ENCODE results near the gene FNDC3B.

Gene FNDC3B

DNA sequence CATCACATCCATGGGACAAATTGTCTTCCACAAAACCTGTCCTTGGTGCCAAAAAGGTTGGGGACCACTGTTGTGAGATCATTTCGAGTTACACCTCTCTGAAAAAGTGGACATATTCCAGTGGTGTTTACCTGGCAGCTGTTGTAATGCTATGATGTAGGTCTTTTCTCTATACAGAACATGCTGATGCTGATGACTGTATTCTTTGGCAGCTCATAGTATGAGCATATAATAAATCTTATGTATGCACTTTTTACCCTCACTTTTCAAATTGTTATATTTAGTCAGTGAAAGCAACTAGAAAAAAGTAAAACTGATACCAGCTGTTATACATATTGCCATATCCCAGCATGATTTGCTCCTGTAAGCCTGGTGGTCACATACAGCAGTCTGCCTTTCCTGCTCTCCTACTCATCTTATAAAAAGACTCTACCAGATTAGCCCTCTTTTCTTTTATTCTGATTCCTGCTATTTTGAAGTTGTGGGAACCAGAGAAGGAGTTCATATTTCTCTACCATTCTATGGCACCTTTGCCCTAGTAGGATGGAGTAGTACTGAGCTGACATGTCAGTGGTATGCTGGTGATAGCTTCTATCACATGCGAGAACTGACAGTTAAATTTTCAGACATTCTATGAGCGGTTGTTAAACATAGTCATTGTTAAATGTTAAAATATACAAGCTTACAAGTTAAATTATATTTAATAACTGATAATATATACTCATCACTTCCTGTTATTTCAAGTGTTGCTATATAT, 128.7 kb downstream of the FNDC3B start:
- DNase-seq (ENCODE audit: low read depth in 2 of 2): no peak

- DNase-seq (ENCODE audit: low read depth in 2 of 2): no peak
Measured at GRCh38 chr3:172170073-172170709, 130.8 kb downstream of the FNDC3B start.

DNA sequence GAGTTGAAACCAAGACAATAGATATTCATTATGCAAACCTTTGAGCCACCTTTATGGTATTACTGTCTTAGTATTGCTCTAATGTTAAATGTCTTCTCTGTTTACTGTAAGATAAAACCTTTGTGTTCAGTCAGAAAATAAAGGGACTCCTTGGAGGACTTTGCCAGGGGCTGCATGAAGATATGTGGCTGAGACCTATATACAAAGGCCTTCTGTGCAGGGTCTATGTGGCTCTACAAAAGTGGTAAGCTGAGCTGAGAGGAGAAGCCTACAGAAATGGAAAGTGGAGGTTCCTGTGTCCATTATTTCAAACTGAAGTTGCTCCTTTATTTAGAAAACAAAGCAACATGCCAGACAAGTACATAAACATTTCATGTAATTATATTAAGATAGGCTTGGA, 131.5 kb downstream of the FNDC3B start:
- no peak for DNase-seq (ENCODE audit: low read depth in 2 of 2)

GRCh38 chr3:172171396-172172075, 132.2 kb downstream of the FNDC3B start:
- no peak for DNase-seq (ENCODE audit: low read depth in 2 of 2)

DNA sequence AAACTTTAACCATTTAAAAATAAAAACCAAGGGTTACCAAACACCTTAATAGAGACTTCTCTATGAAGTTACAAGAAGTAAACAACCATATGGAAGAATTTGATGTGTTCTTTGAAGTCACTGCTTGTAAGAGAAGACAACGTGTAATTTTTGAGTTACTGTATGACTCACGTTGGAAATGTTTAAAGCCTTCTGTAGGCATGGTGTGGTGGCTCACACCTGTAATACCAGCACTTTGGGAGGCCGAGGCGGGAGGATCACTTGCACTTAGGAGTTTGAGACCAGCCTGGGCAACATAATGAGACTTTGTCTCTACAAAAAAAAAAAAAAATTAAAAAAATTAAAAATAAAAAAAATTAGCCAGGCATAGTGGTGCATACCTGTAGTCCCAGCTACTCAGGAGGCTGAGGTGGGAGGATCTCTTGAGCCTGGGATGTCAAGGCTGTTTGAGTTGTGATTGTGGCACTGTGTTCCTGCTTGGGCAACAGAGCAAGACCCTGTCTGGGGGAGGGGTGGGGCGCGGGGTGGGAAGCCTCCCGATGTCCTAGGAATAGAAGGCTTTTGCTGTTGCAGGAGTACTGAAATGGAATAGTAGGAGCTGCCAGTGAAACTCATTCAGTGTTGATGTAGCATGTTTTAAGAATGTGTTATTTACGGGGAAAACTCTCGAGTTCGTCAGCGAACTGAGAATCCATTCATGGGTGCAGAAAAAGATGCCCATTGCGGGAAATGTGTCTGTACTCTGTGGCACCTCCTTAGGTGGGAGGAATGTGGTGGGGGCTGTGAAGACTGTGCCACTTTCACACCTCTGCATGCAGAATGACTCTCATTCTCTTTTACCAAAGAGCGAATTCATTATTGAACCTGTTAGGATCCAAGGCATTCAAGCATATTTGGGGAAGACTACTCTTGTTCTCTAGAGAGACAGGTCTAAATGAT, 134.2 kb downstream of the FNDC3B start:
- no peak for DNase-seq (ENCODE audit: low read depth in 2 of 2)

DNA sequence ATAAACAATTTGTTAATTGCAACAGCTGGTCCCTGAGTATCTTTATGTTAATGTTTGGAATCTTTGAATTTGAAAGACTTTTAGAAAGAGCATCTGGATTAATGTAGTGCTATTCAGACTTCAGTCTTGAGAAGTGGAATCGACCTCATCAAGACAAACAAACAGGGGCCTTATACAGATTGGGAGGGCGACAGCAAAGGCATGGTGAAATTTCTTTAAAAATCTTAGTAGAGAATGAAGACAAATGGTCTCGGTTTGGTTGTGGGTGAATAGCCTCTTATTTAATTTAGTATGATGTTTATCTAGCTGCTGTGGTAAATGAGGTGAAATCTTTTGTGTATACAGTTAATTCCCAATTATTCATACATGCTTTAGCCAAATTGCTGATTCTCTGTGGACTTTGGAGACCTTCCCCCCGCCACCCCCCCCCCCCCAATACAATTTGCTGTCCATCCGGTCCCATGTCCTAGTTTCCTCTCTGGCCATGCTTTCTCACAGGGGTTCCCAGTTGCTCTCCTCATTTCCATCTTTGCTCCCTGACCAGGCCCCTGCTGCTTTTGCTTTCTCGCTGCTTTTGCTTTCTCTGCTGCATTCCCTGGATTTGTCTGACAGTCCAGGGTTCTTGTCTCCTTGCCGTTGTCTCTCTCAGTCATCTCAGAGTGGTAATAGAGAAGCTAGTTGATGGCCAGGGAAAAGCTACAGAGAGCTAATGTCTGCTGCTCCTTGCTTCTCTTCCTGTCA, 135.3 kb downstream of the FNDC3B start:
- no peak for DNase-seq (ENCODE audit: low read depth in 2 of 2)

DNA sequence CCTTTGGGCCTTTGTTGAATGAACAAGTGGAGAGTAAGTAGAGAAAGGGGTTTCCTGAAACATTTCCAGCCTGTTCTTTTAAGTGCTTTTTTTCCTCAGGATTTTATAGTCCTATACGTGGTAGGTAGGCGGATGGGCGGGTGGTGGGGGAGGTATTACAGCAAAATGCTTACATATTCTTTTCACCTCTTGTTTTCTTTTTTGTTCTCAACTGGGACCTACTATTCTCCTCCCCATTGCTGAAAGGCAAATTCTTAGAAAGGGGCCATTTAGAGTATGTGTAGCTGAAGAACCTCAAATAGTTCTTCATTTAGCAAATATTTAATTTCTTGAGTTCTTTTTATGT, 135.8 kb downstream of the FNDC3B start:
- DNase-seq (ENCODE audit: low read depth in 2 of 2): no peak

- DNase-seq (ENCODE audit: low read depth in 2 of 2): no peak
Measured at GRCh38 chr3:172176061-172176770, 136.8 kb downstream of the FNDC3B start.

DNA sequence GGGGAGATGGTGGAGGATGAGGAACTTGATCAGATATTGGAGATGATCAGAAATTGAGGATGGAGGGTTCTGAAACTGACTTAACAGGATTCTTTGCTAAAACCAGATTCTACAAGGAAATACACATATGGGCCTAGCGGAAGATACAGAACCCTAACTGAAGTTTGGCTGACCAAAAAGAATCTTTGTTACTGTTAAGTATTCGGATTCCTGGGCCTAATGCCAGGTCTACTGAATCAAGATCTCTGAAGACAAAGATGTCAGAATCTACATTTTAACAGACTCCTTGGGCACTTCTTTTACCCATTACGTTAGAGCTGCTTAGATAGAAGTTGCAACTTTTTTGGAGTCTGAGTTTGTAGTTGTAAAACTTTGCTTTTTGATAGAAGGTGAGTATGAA, 137.7 kb downstream of the FNDC3B start:
- no peak for DNase-seq (ENCODE audit: low read depth in 2 of 2)

DNA sequence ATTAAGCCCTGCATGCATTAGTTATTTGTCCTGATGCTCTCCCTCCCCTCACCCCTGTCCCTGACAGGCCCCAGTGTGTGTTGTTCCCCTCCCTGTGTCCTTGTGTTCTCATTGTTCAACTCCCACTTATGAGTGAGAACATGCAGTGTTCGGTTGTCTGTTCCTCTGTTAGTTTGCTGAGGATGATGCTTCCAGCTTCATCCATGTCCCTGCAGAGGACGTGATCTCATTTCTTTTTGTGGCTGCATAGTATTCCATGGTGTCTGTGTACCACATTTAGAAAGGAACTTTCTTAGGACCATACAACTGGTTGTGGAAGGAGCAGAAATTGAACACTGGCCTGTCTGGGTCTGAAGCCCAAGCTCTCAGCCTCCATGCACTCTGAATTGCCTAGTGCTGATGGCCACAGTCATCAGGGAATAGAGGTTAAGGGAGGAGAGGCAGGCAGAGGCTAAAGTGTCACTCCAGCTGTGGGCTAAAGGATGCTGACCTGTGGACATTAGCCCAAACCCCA, 138.5 kb downstream of the FNDC3B start:
- DNase-seq (ENCODE audit: low read depth in 2 of 2): no peak

DNA sequence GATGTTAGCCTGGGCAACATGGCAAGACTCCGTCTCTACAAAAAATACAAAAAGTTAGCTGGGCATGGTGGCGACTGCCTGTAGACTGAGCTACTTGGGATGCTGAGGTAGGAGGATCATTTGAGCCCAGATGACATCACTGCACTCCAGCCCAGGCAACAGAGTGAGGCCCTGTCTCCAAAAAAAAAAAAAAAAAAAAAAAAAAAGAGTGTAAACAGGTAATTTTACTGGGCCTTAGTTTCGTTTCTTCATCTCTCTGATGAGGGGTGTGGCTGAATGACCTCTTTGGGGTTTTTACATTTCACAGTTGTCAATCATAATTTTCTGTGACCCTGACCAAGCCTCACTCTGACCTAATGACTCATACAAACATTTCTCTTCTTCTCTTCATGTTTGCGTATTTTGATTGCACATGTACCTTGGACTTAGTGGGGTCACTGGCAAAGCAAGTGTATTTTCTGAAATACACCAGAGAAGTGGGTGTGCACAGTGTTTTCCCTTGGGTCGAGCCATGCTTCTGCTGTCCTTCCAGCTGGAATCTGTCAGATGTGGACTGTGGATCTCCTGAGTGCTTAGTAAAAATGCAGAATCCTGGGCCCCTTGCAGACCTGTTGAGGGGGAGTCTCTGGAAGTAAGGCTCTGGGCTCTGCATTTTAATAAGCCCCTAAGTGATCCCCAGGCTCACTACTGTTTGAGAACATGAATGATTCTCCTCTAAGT, 140.5 kb downstream of the FNDC3B start:
- DNase-seq (ENCODE audit: low read depth in 2 of 2): no peak

DNA sequence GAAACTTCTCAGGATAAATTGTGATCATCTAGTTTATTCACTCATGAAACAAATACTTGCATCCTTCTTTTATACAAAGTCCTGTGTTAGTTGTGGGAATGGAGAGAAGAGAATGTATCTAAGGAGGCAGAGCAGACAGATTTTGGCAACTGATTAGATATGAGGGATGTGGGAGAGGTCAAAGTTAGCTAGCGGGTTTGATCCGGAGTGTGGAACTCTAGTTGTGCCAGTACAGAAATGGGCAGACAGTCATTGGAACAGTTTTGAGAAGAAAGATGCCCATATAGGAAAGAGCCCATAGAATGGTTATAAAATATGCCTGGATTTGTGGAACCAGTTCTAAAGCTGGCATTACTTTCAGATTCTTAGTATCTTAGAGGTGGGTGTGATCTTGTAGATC, 141.1 kb downstream of the FNDC3B start:
- DNase-seq (ENCODE audit: low read depth in 2 of 2): no peak

GRCh38 chr3:172181932-172182586, 142.7 kb downstream of the FNDC3B start:
- no peak for DNase-seq (ENCODE audit: low read depth in 2 of 2)

DNA sequence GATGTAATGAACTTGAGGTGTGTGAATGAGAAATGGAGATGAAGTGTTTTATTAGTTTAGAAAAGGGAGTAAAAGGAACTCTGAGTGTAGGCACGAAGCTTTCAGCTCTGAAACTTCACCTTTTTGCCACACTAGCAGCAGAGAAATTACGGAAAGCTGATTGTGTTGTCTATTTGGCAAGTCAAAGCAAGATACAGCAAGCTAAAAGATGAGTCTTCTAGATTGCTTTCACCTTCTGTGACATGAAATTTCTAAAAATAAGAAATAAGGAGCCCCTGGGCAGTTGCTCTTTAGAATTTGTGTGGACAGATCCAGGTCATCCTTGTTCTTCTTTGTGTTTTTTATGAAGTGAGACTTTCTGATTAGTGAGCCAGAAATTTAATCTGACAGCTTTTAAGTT, 143.4 kb downstream of the FNDC3B start:
- no peak for DNase-seq (ENCODE audit: low read depth in 2 of 2)

DNA sequence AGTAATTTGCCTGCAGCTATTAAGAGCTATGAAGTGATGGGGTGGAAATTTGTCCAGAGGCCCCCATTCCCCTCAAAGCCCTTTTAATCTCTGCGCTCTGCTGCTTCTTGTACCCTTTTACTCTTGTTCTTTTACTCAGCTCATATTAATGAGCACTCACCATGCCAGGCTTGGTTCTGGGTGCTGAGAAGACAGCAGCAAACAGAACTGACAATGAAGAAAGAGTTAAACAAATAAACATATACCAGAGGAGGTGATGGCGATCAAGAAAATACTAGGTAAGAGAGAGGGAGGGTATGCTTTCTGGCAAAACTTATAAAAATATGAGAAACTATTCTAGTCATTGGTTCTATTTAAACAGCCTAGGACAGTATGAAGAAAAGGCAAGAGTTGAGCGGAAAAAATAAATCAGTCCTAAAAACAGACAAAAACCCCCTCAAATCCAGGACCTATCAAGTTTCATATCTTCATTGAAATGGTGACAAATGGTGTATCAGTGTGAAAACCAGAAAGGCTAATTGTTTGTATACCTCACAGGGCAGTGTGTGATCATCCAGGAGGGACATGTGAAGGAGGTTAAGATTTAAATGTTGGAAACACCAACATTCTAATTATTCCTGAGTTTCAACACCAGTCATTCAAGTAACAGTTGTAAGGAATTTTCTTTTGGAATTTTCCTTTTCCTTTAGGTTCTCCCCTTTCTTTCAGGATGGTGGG, 144.9 kb downstream of the FNDC3B start:
- DNase-seq (ENCODE audit: low read depth in 2 of 2): no peak

GRCh38 chr3:172185907-172186306, 146.5 kb downstream of the FNDC3B start:
- no peak for DNase-seq (ENCODE audit: low read depth in 2 of 2)

- no peak for DNase-seq (ENCODE audit: low read depth in 2 of 2)
Measured at GRCh38 chr3:172186607-172187006, 147.2 kb downstream of the FNDC3B start.

DNA sequence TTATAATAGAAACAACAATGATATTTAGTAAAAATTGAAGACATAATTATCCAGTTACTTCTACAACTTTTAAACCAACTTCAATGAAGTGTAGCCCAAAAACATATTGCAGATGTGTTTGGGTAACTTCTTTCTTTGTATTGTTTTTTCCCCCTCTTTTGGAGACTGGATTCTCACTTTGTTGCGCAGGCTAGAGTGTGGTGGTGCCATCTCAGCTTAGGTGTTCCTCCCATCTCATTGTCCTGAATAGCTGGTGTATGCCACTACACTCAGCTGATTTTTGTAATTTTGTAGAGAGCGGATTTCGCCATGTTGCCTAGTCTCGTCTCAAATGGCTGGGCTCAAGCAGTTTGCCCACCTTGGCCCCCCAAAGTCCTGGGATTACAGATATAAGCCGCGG, 148.1 kb downstream of the FNDC3B start:
- no peak for DNase-seq (ENCODE audit: low read depth in 2 of 2)

- DNase-seq (ENCODE audit: low read depth in 2 of 2): no peak
Measured at GRCh38 chr3:172188511-172188910, 149.1 kb downstream of the FNDC3B start.
